Measurements from ENCODE around the gene STRN3.

GRCh38 chr14:31025367-31026076, 657 bp downstream of the STRN3 start, which contains the start of gene AP4S1:
- no peak for TF ChIP-seq CTCF (IDR thresholded peaks at IDR 0.05)
- no peak for TF ChIP-seq POLR2A (IDR thresholded peaks at IDR 0.05)
- TF ChIP-seq EP300 (IDR thresholded peaks at IDR 0.05) = no peak
- peak in 3 of 4 donors; percentile 18 to 42 (median 26) for TF ChIP-seq POLR2AphosphoS5 (IDR thresholded peaks at IDR 0.05)

All from sigmoid colon (tissue), 4 donors.